Fibroblast of lung (primary cell): ENCODE data around the gene FHIP2A. TPM values are rescaled to one million over a fixed set of nuclear protein-coding genes. Genes with fewer than 3 reads are reported as not detected.

Experiments used
- DNase-seq, 2 donors: peaks; one replicate each; pipeline versions ENCODE4 v3.0.0 to v3.0.0-alpha.2; 2010; ENCODE audit warnings: low read depth in 2 of 2
- H2AFZ ChIP-seq: 2 replicates; pipeline ENCODE4 v1.5.1; 2012; ENCODE audit warnings: low read length, control low read depth, inconsistent platforms
- H3K27ac ChIP-seq: 2 replicates; pipeline ENCODE4 v1.5.1; 2011; ENCODE audit warnings: low read length, control low read depth; ENCODE audit not compliant: insufficient read depth
- H3K27me3 ChIP-seq: 2 replicates; pipeline ENCODE4 v1.5.1; 2011; ENCODE audit warnings: mild to moderate bottlenecking, low read length; ENCODE audit not compliant: control insufficient read depth, insufficient read depth
- H3K36me3 ChIP-seq: 2 replicates; pipeline ENCODE4 v1.5.1; 2011; ENCODE audit warnings: low read length; ENCODE audit not compliant: control insufficient read depth, insufficient read depth
- H3K4me1 ChIP-seq: 2 replicates; pipeline ENCODE4 v1.5.1; 2011; ENCODE audit warnings: low read length; ENCODE audit not compliant: control insufficient read depth, insufficient read depth; ENCODE audit errors: extremely low read depth
- H3K4me2 ChIP-seq: 2 replicates; pipeline ENCODE4 v1.5.1; 2011; ENCODE audit warnings: low read length, control low read depth; ENCODE audit not compliant: insufficient read depth; ENCODE audit errors: extremely low read depth
- H3K4me3 ChIP-seq, 4 experiments: fragments of 200-600 bp in 1 of 4; sonication (generic) in 1 of 4; replicated peaks in 1 of 4; 2 replicates each; pipeline ENCODE4 v1.5.1; 2011 to 2016; ENCODE audit warnings: low read length in 4 of 4, low read depth in 3 of 4, mild to moderate bottlenecking in 3 of 4, control low read depth in 2 of 4, inconsistent platforms in 1 of 4, mixed read lengths in 1 of 4; ENCODE audit not compliant: insufficient read depth in 1 of 4; ENCODE audit errors: control extremely low read depth in 1 of 4
- H3K79me2 ChIP-seq: 2 replicates; pipeline ENCODE4 v1.5.1; 2012; ENCODE audit warnings: mild to moderate bottlenecking, low read length, inconsistent platforms; ENCODE audit not compliant: control insufficient read depth, insufficient read depth
- H3K9ac ChIP-seq: 2 replicates; pipeline ENCODE4 v1.5.1; 2011; ENCODE audit warnings: mild to moderate bottlenecking, low read length, control low read depth; ENCODE audit not compliant: insufficient read depth
- H3K9me3 ChIP-seq: 2 replicates; pipeline ENCODE4 v1.5.1; 2012; ENCODE audit warnings: low read depth, low read length; ENCODE audit not compliant: control insufficient read depth, insufficient read depth
- H4K20me1 ChIP-seq: 2 replicates; pipeline ENCODE4 v1.5.1; 2011; ENCODE audit warnings: low read length; ENCODE audit not compliant: control insufficient read depth, insufficient read depth; ENCODE audit errors: extremely low read depth
- EZH2 ChIP-seq: IDR thresholded peaks from 2 replicates; pipeline ENCODE4 v1.5.1; 2012; ENCODE audit warnings: low read length, control low read depth, mild to moderate bottlenecking; ENCODE audit errors: missing control alignments
- polyA plus RNA-seq, 2 donors: library from polyadenylated mRNA; depleted of rRNA in 1 of 2; stranded (reverse) in 1 of 2; unstranded in 1 of 2; fragments of >200 nt; gene quantifications; 2 replicates each; pipeline ENCODE4 v1.2.1, GENCODE V29; 2011 to 2012; ENCODE audit warnings: missing spikeins in 1 of 2
- total RNA-seq: library from RNA; depleted of rRNA; stranded (reverse); fragments of >200 nt; gene quantifications from 2 replicates; pipeline ENCODE4 v1.2.1, GENCODE V29; 2014
- TF ChIP-seq, protein P1 (sequence below), 2 donors: IDR thresholded peaks in 1 of 2; conservative IDR thresholded peaks in 1 of 2; 1 replicate in 1 of 2; 2 replicates in 1 of 2; pipeline ENCODE4 v1.5.1; 2011 to 2012; ENCODE audit warnings: low read length in 2 of 2, control low read depth in 1 of 2, inconsistent platforms in 1 of 2, low read depth in 1 of 2, mild to moderate bottlenecking in 1 of 2

FHIP2A gene
- total and polyA plus RNA-seq, 2 donors (not counting 1 experiment from before 2014, with no cell fraction given), result 26.1 to 26.6 TPM

- H2AFZ ChIP-seq, result no peak overlapping the region
- TF ChIP-seq, protein P1, sequence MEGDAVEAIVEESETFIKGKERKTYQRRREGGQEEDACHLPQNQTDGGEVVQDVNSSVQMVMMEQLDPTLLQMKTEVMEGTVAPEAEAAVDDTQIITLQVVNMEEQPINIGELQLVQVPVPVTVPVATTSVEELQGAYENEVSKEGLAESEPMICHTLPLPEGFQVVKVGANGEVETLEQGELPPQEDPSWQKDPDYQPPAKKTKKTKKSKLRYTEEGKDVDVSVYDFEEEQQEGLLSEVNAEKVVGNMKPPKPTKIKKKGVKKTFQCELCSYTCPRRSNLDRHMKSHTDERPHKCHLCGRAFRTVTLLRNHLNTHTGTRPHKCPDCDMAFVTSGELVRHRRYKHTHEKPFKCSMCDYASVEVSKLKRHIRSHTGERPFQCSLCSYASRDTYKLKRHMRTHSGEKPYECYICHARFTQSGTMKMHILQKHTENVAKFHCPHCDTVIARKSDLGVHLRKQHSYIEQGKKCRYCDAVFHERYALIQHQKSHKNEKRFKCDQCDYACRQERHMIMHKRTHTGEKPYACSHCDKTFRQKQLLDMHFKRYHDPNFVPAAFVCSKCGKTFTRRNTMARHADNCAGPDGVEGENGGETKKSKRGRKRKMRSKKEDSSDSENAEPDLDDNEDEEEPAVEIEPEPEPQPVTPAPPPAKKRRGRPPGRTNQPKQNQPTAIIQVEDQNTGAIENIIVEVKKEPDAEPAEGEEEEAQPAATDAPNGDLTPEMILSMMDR (conservative IDR thresholded peaks at IDR 0.05 in 1 of 2, IDR thresholded peaks at IDR 0.05 in 1 of 2; ENCODE audit: low read depth in 1 of 2, low read length in 2 of 2), result no peak
- no peak for TF ChIP-seq EZH2
- no peaks in the 10 kb centered on the region for H4K20me1 ChIP-seq
- H3K9ac ChIP-seq, result no peak overlapping the region
- no peaks in the 10 kb centered on the region for H3K9me3 ChIP-seq
- H3K79me2 ChIP-seq, result no peaks in the 10 kb centered on the region
- no peaks in the 10 kb centered on the region for H3K27me3 ChIP-seq
- H3K4me3 ChIP-seq, result no peak overlapping the region
- DNase-seq, result no peak
- no peaks in the 10 kb centered on the region for H3K4me1 ChIP-seq
- H3K4me2 ChIP-seq, result no peak overlapping the region
- no peaks in the 10 kb centered on the region for H3K36me3 ChIP-seq
- H3K27ac ChIP-seq, result no peak overlapping the region
Measured at GRCh38 chr10:114800361-114800760, 21.2 kb upstream of the FHIP2A start.

DNA sequence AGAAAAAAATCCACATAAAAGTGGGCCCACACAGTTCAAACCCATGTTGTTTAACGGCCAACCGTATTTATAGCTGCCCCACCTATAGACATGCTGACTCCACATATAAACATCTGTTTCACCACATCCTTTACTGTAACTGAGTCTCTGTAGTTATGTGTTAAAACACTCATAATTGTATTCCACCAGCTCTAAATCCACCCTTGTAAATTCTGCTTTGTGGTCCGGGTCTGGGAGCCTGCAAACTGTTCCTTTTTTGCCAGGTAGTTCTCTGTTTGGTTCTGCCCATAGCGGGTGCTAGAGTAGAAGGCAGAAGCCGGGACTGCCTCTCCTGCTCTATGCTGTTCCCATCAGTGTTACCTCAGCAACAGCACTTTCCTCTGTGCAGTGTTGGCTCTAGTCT, 20.2 kb upstream of the FHIP2A start:
- Histone ChIP-seq H3K4me2 (no peak overlapping the region), H3K36me3 (no peaks in the 10 kb centered on the region), H3K4me3 (no peak overlapping the region), H3K27ac (no peak overlapping the region), H3K79me2 (no peaks in the 10 kb centered on the region), H3K27me3 (no peaks in the 10 kb centered on the region), H3K9ac (no peak overlapping the region), H2AFZ (no peak overlapping the region), H3K4me1 (no peaks in the 10 kb centered on the region), H4K20me1 (no peaks in the 10 kb centered on the region), H3K9me3 (no peaks in the 10 kb centered on the region)
- no peak for TF ChIP-seq EZH2
- TF ChIP-seq, protein P1 (conservative IDR thresholded peaks at IDR 0.05 in 1 of 2, IDR thresholded peaks at IDR 0.05 in 1 of 2; ENCODE audit: low read depth in 1 of 2, low read length in 2 of 2), result no peak
- no peak for DNase-seq

GRCh38 chr10:114802177-114802576, 19.4 kb upstream of the FHIP2A start:
- H3K4me2 ChIP-seq, result no peak overlapping the region
- no peak overlapping the region for H2AFZ ChIP-seq
- no peaks in the 10 kb centered on the region for H3K79me2 ChIP-seq
- H4K20me1 ChIP-seq, result no peaks in the 10 kb centered on the region
- H3K36me3 ChIP-seq, result no peaks in the 10 kb centered on the region
- no peak for DNase-seq
- H3K4me3 ChIP-seq, result no peak overlapping the region
- no peaks in the 10 kb centered on the region for H3K9me3 ChIP-seq
- TF ChIP-seq EZH2, result no peak
- TF ChIP-seq, protein P1 (conservative IDR thresholded peaks at IDR 0.05 in 1 of 2, IDR thresholded peaks at IDR 0.05 in 1 of 2; ENCODE audit: low read depth in 1 of 2, low read length in 2 of 2), result no peak
- no peaks in the 10 kb centered on the region for H3K27me3 ChIP-seq
- no peaks in the 10 kb centered on the region for H3K4me1 ChIP-seq
- no peak overlapping the region for H3K27ac ChIP-seq
- H3K9ac ChIP-seq, result no peak overlapping the region
